AML-193 (cell line): ENCODE data around the gene C2CD2.
A peak's percentile ranks its signal among the peaks of the same experiment; 100 is the strongest.

Experiments
- DNase-seq, 2 experiments: peaks; one replicate each; lab custom pipeline; 2025; lab: John Stamatoyannopoulos, UW

C2CD2 gene

GRCh38 chr21:41932576-41933312 lies 21.1 kb downstream of the C2CD2 start:
- DNase-seq = peak; percentile 25 to 40

GRCh38 chr21:41932191-41932575 lies 21.6 kb downstream of the C2CD2 start:
- no peak for DNase-seq

- no peak for DNase-seq
These were observed 22.8 kb downstream of the C2CD2 start for GRCh38 chr21:41931041-41931451.

- no peak for DNase-seq
These were observed 24.6 kb downstream of the C2CD2 start for GRCh38 chr21:41929248-41929647.

GRCh38 chr21:41928621-41929220 lies 25.1 kb downstream of the C2CD2 start:
- no peak for DNase-seq

- DNase-seq = no peak
These were observed 25.9 kb downstream of the C2CD2 start for GRCh38 chr21:41927727-41928409.

- DNase-seq = no peak
These were observed 27.0 kb downstream of the C2CD2 start for GRCh38 chr21:41926807-41927171.

GRCh38 chr21:41926117-41926806 lies 27.6 kb downstream of the C2CD2 start:
- DNase-seq = peak; percentile 14 to 24

GRCh38 chr21:41925767-41926116 lies 28.1 kb downstream of the C2CD2 start:
- DNase-seq = no peak

GRCh38 chr21:41924368-41924754 lies 29.5 kb downstream of the C2CD2 start:
- no peak for DNase-seq

- no peak for DNase-seq
These were observed 30.0 kb downstream of the C2CD2 start for GRCh38 chr21:41923631-41924367.

GRCh38 chr21:41923186-41923585 lies 30.6 kb downstream of the C2CD2 start:
- DNase-seq = no peak

GRCh38 chr21:41921021-41921420 lies 32.8 kb downstream of the C2CD2 start:
- no peak for DNase-seq

- no peak for DNase-seq
These were observed 33.3 kb downstream of the C2CD2 start for GRCh38 chr21:41920476-41920875.

- no peak for DNase-seq
These were observed 34.0 kb downstream of the C2CD2 start for GRCh38 chr21:41919666-41920398.

- DNase-seq = no peak
These were observed 35.1 kb downstream of the C2CD2 start for GRCh38 chr21:41918561-41919358.

- DNase-seq = no peak
These were observed 36.3 kb downstream of the C2CD2 start for GRCh38 chr21:41917531-41917930.

GRCh38 chr21:41916888-41917433 lies 36.9 kb downstream of the C2CD2 start:
- DNase-seq = no peak

GRCh38 chr21:41914965-41915364 lies 38.9 kb downstream of the C2CD2 start:
- DNase-seq = no peak

- DNase-seq = no peak
These were observed 39.5 kb downstream of the C2CD2 start for GRCh38 chr21:41914358-41914757.
